ENCODE data around the gene ACY1.

GRCh38 chr3:51986010-51986947 is 2.9 kb downstream of the ACY1 start:
- no peak for TF ChIP-seq TAF1 (IDR thresholded peaks at IDR 0.05; ENCODE audit: borderline replicate concordance, low read depth, low read length)
- TF ChIP-seq SIN3A (IDR thresholded peaks at IDR 0.05; ENCODE audit: low read depth, low read length) = no peak
- TF ChIP-seq TARDBP (IDR thresholded peaks at IDR 0.05; ENCODE audit: borderline replicate concordance) = no peak
- TF ChIP-seq MXI1 (IDR thresholded peaks at IDR 0.05; ENCODE audit: low read depth, low read length) = no peak
- no peak for TF ChIP-seq NR2C2 (IDR thresholded peaks at IDR 0.05; ENCODE audit: borderline replicate concordance, control insufficient read depth, insufficient read length, low read depth)

Measured in GM12878 (cell line).